Panc1 (cell line): Measurements from ENCODE around the gene ELMO1.

Experiments used
- CTCF ChIP-seq: fragments of 450-650 bp; IDR thresholded peaks from 2 replicates; pipeline ENCODE4 v1.5.1; 2017; ENCODE audit warnings: mild to moderate bottlenecking
- POLR2AphosphoS5 ChIP-seq: IDR thresholded peaks from 2 replicates; pipeline ENCODE4 v1.6.1; 2012; ENCODE audit warnings: mild to moderate bottlenecking, low read depth, low read length, moderate library complexity
- REST ChIP-seq, 2 experiments: IDR thresholded peaks; 2 replicates each; pipeline ENCODE4 v1.6.1; 2011 to 2012; ENCODE audit warnings: low read depth in 2 of 2, control low read depth in 1 of 2, low read length in 1 of 2, mild to moderate bottlenecking in 1 of 2, moderate library complexity in 1 of 2; ENCODE audit not compliant: insufficient read depth in 1 of 2

- no peak for TF ChIP-seq POLR2AphosphoS5
- no peak for TF ChIP-seq CTCF
- no peak for TF ChIP-seq REST (IDR thresholded peaks at IDR 0.05; ENCODE audit: insufficient read depth in 1 of 2, low read depth in 2 of 2, low read length in 1 of 2)
These were observed 69.0 kb downstream of the ELMO1 start for GRCh38 chr7:37379546-37380277.
